IMR-90 (cell line): ENCODE measurements around the gene SQSTM1. TPM values are rescaled to one million over a fixed set of nuclear protein-coding genes. Genes with fewer than 3 reads are reported as not detected.

Experiments
- ATAC-seq: fragments of 200-7000 bp; cut with Tn5 transposase; 2 replicates; pipeline ENCODE4 v1.9.1; 2020; ENCODE audit warnings: low read depth, mild to moderate bottlenecking, moderate library complexity
- BruUV-seq: library from RNA; stranded (reverse); fragments of 400-500 nt; replicated peaks from 2 replicates; lab custom pipeline; 2021; lab: Mats Ljungman, UMichigan
- CTCF ChIA-PET: fragments of 300-600 bp; formaldehyde crosslinking; extraction: SDS; loops from one replicate; lab custom pipeline; 2021; ENCODE audit warnings: antibody characterized with exemption; lab: Yijun Ruan, JAX
- POLR2A ChIA-PET: fragments of 300-600 bp; sonication (Branson Sonifier 250); formaldehyde crosslinking; loops from one replicate; lab custom pipeline; 2022; ENCODE audit warnings: antibody characterized with exemption; ENCODE audit not compliant: unreplicated experiment; lab: Charles Lee
- DNase-seq: peaks from one replicate; pipeline ENCODE4 v3.0.0; 2013
- H2AFZ ChIP-seq: replicated peaks from 2 replicates; pipeline ENCODE3; 2013; ENCODE audit warnings: low read length, mild to moderate bottlenecking; ENCODE audit not compliant: poor library complexity
- H2AK5ac ChIP-seq: 2 replicates; pipeline ENCODE4 v1.6.1; 2013; ENCODE audit warnings: low read depth, low read length, inconsistent platforms
- H2AK9ac ChIP-seq: replicated peaks from 2 replicates; pipeline ENCODE3; 2013; ENCODE audit warnings: mild to moderate bottlenecking, low read depth, low read length, moderate library complexity; ENCODE audit not compliant: poor library complexity
- H2BK120ac ChIP-seq: 2 replicates; pipeline ENCODE4 v1.6.1; 2013; ENCODE audit warnings: low read depth, low read length, inconsistent platforms
- H2BK15ac ChIP-seq: 3 replicates; pipeline ENCODE4 v1.6.1; 2013; ENCODE audit warnings: low read depth, low read length, inconsistent platforms
- H2BK20ac ChIP-seq: 2 replicates; pipeline ENCODE4 v1.6.1; 2013; ENCODE audit warnings: low read depth, mild to moderate bottlenecking, inconsistent platforms, low read length, moderate library complexity
- H2BK5ac ChIP-seq: 2 replicates; pipeline ENCODE4 v1.6.1; 2013; ENCODE audit warnings: mild to moderate bottlenecking, low read depth, low read length, inconsistent platforms; ENCODE audit not compliant: poor library complexity, severe bottlenecking
- H3K14ac ChIP-seq: replicated peaks from 2 replicates; pipeline ENCODE4 v1.6.1; 2013; ENCODE audit warnings: low read depth, low read length, inconsistent platforms
- H3K18ac ChIP-seq: 2 replicates; pipeline ENCODE4 v1.6.1; 2013; ENCODE audit warnings: low read depth, low read length, control low read depth
- H3K23ac ChIP-seq: 2 replicates; pipeline ENCODE4 v1.6.1; 2013; ENCODE audit warnings: low read depth, low read length, inconsistent platforms
- H3K27ac ChIP-seq: 2 replicates; pipeline ENCODE4 v1.5.1; 2013; ENCODE audit warnings: mild to moderate bottlenecking, control low read depth, low read length; ENCODE audit not compliant: insufficient read depth
- H3K27me3 ChIP-seq: 2 replicates; pipeline ENCODE4 v1.6.1; 2013; ENCODE audit warnings: low read length; ENCODE audit not compliant: control insufficient read depth, insufficient read depth
- H3K36me3 ChIP-seq: 2 replicates; pipeline ENCODE4 v1.6.1; 2013; ENCODE audit warnings: low read length, mixed read lengths; ENCODE audit not compliant: control insufficient read depth, insufficient read depth
- H3K4ac ChIP-seq: 2 replicates; pipeline ENCODE4 v1.6.1; 2013; ENCODE audit warnings: low read depth, low read length, inconsistent platforms
- H3K4me1 ChIP-seq: 2 replicates; pipeline ENCODE4 v1.6.1; 2013; ENCODE audit warnings: low read length, mixed read lengths; ENCODE audit not compliant: control insufficient read depth, insufficient read depth
- H3K4me2 ChIP-seq: 2 replicates; pipeline ENCODE4 v1.6.1; 2013; ENCODE audit warnings: low read depth, mild to moderate bottlenecking, control low read depth, low read length, moderate library complexity
- H3K4me3 ChIP-seq: 2 replicates; pipeline ENCODE4 v1.5.1; 2013; ENCODE audit warnings: low read depth, mild to moderate bottlenecking, control low read depth, low read length, moderate library complexity; ENCODE audit not compliant: insufficient read depth
- H3K56ac ChIP-seq: 2 replicates; pipeline ENCODE4 v1.6.1; 2013; ENCODE audit warnings: low read length, inconsistent platforms; ENCODE audit not compliant: insufficient read depth; ENCODE audit errors: extremely low read depth
- H3K79me1 ChIP-seq, 2 experiments: 2 replicates each; pipeline ENCODE4 v1.6.1; 2013; ENCODE audit warnings: low read length in 2 of 2, inconsistent platforms in 1 of 2, low read depth in 1 of 2
- H3K9ac ChIP-seq: 2 replicates; pipeline ENCODE4 v1.6.1; 2013; ENCODE audit warnings: low read depth, low read length, control low read depth
- H3K9me1 ChIP-seq: 2 replicates; pipeline ENCODE4 v1.6.1; 2013; ENCODE audit warnings: low read length, inconsistent platforms; ENCODE audit not compliant: insufficient read depth
- H3K9me3 ChIP-seq: 2 replicates; pipeline ENCODE4 v1.6.1; 2013; ENCODE audit warnings: low read length; ENCODE audit not compliant: control insufficient read depth, insufficient read depth
- H4K20me1 ChIP-seq: 2 replicates; pipeline ENCODE4 v1.6.1; 2013; ENCODE audit warnings: low read length, inconsistent platforms; ENCODE audit not compliant: insufficient read depth
- H4K5ac ChIP-seq: 2 replicates; pipeline ENCODE4 v1.6.1; 2013; ENCODE audit warnings: mild to moderate bottlenecking, low read depth, low read length, control low read depth
- H4K8ac ChIP-seq, 2 experiments: 2 replicates each; pipeline ENCODE4 v1.6.1; 2013; ENCODE audit warnings: low read depth in 2 of 2, low read length in 2 of 2, control low read depth in 1 of 2, inconsistent platforms in 1 of 2
- H4K91ac ChIP-seq: 2 replicates; pipeline ENCODE4 v1.6.1; 2013; ENCODE audit warnings: low read depth, low read length, inconsistent platforms; ENCODE audit not compliant: insufficient read depth
- BHLHE40 ChIP-seq: fragments of 150-350 bp; IDR thresholded peaks from 2 replicates; pipeline ENCODE4 v1.6.1; 2016; ENCODE audit warnings: mild to moderate bottlenecking, low read depth, low read length
- CEBPB ChIP-seq: IDR thresholded peaks from 2 replicates; pipeline ENCODE4 v1.6.1; 2012; ENCODE audit warnings: low read depth, low read length, improper control_type of control experiment
- CHD1 ChIP-seq: IDR thresholded peaks from 2 replicates; pipeline ENCODE4 v1.6.1; 2012; ENCODE audit warnings: low read depth, low read length, improper control_type of control experiment
- ELK1 ChIP-seq: fragments of 150-350 bp; IDR thresholded peaks from 2 replicates; pipeline ENCODE4 v1.6.1; 2016; ENCODE audit warnings: low read depth, mild to moderate bottlenecking, low read length, moderate library complexity, borderline replicate concordance
- FOS ChIP-seq: fragments of 150-350 bp; IDR thresholded peaks from 2 replicates; pipeline ENCODE4 v1.6.1; 2016; ENCODE audit warnings: low read depth, low read length
- MAFK ChIP-seq: IDR thresholded peaks from 2 replicates; pipeline ENCODE4 v1.6.1; 2012; ENCODE audit warnings: low read depth, low read length, improper control_type of control experiment
- MAZ ChIP-seq: IDR thresholded peaks from 2 replicates; pipeline ENCODE4 v1.6.1; 2012; ENCODE audit warnings: low read depth, mild to moderate bottlenecking, low read length, improper control_type of control experiment, moderate library complexity, borderline replicate concordance
- MXI1 ChIP-seq: IDR thresholded peaks from 2 replicates; pipeline ENCODE4 v1.6.1; 2012; ENCODE audit warnings: low read depth, mild to moderate bottlenecking, low read length, moderate library complexity, borderline replicate concordance
- POLR2A ChIP-seq: IDR thresholded peaks from 2 replicates; pipeline ENCODE4 v1.6.1; 2012; ENCODE audit warnings: mild to moderate bottlenecking, low read depth, low read length
- RAD21 ChIP-seq: IDR thresholded peaks from 2 replicates; pipeline ENCODE4 v1.6.1; 2012; ENCODE audit warnings: low read length, improper control_type of control experiment
- RCOR1 ChIP-seq: IDR thresholded peaks from 2 replicates; pipeline ENCODE4 v1.6.1; 2012; ENCODE audit warnings: mild to moderate bottlenecking, low read length, improper control_type of control experiment; ENCODE audit not compliant: insufficient replicate concordance
- RFX5 ChIP-seq: IDR thresholded peaks from 2 replicates; pipeline ENCODE4 v1.8.0; 2012; ENCODE audit warnings: low read depth, mild to moderate bottlenecking, low read length, moderate library complexity
- SMC3 ChIP-seq: fragments of 150-350 bp; IDR thresholded peaks from 2 replicates; pipeline ENCODE4 v1.6.1; 2016; ENCODE audit warnings: low read depth, mild to moderate bottlenecking, antibody characterized with exemption, low read length, moderate library complexity
- USF2 ChIP-seq: fragments of 150-350 bp; IDR thresholded peaks from 2 replicates; pipeline ENCODE4 v1.6.1; 2017; ENCODE audit warnings: mild to moderate bottlenecking, antibody characterized with exemption, low read length, low read depth
- WGBS, 2 experiments: methylation state at CpG; one replicate each; pipeline versions ENCODE4 v1.1.5 to v1.1.7; 2013; ENCODE audit warnings: missing lambda C conversion rate in 2 of 2; ENCODE audit not compliant: insufficient read length in 1 of 2; ENCODE audit errors: extremely low coverage in 2 of 2; 5-methylcytosine and 5-hydroxymethylcytosine counted together
- dilution Hi-C: fragments of 300-500 bp; cut with HindIII; formaldehyde crosslinking; loops from one replicate; pipeline ENCODE4 v1.14.3; 2018; ENCODE audit warnings: low sequenced_read_pairs; ENCODE audit not compliant: unreplicated experiment
- in situ Hi-C: fragments of 300-500 bp; cut with MboI; formaldehyde crosslinking; loops from 3 replicates; pipeline ENCODE4 v1.14.3; 2019; ENCODE audit warnings: low sequenced_read_pairs, inconsistent platforms, mixed read lengths
- intact Hi-C: fragments of 100-400 bp; cut with micrococcal nuclease; formaldehyde crosslinking; loops from 2 replicates; pipeline ENCODE4 v1.10.0; 2022
- polyA plus RNA-seq, 3 experiments: library from polyadenylated mRNA; depleted of rRNA; stranded (reverse); fragments of >200 nt; gene quantifications; 2 replicates each; pipeline ENCODE4 v1.2.3, GENCODE V29; 2012; ENCODE audit warnings: low replicate concordance in 1 of 3
- total RNA-seq: library from RNA; depleted of rRNA; stranded (reverse); fragments of >200 nt; gene quantifications from 2 replicates; pipeline ENCODE4 v1.2.3, GENCODE V29; 2012

SQSTM1 gene
- total and polyA plus RNA-seq, 2 of the 4 experiments (the other 2 are of a cell fraction) = 152 to 184 TPM

- Histone ChIP-seq H4K8ac (no peak overlapping the region), H2BK5ac (no peak overlapping the region), H3K56ac (no peak overlapping the region), H3K4me3 (no peak overlapping the region), H4K5ac (no peak overlapping the region), H3K23ac (no peak overlapping the region), H4K20me1 (no peaks in the 10 kb centered on the region), H3K9me3 (no peaks in the 10 kb centered on the region), H2BK15ac (no peak overlapping the region), H3K4me2 (no peak overlapping the region), H4K91ac (no peak overlapping the region), H2AK5ac (no peak overlapping the region), H2AK9ac (no peak overlapping the region), H3K27ac (no peak overlapping the region), H2BK120ac (no peak overlapping the region), H2BK20ac (no peak overlapping the region), H3K9ac (no peak overlapping the region), H2AFZ (no peak overlapping the region), H3K4ac (no peak overlapping the region), H3K4me1 (no peaks in the 10 kb centered on the region), H3K79me1 (no peaks in the 10 kb centered on the region; a peak in 1 of 4 replicates), H3K36me3 (peaks cover 74% of the 10 kb centered on the region), H3K18ac (no peak overlapping the region), H3K9me1 (peaks cover 4% of the 10 kb centered on the region; the same call in 1 of the 2 replicates), H3K14ac (no peak overlapping the region), H3K27me3 (no peaks in the 10 kb centered on the region)
- CTCF ChIA-PET = no interaction called here
- dilution Hi-C loops (no loop called here), in situ Hi-C loops (no loop called here), intact Hi-C loops (no loop called here)
- DNase-seq (no peak), ATAC-seq (no peak)
- WGBS, 2 experiments = 83% methylated on average over 2 of the region's 5 CpGs; no CpG with 5 or more reads in 1 of the 2 experiments
- TF ChIP-seq CHD1 (no peak), USF2 (no peak), FOS (no peak), MAZ (no peak), POLR2A (no peak), MAFK (no peak), SMC3 (no peak), CEBPB (no peak), ELK1 (no peak), MXI1 (no peak), RCOR1 (no peak), RAD21 (no peak), BHLHE40 (no peak), RFX5 (no peak)
- BruUV-seq = no TSS peak
- POLR2A ChIA-PET = no interaction called here
These were observed 48.4 kb downstream of the SQSTM1 start for GRCh38 chr5:179869101-179869500.
